ENCODE measurements around the gene PRKCA. TPM values are rescaled to one million over a fixed set of nuclear protein-coding genes. Genes with fewer than 3 reads are reported as not detected.

Gene PRKCA
- total RNA-seq, 1 experiment from 2014 or later, result 29.5 TPM

DNA sequence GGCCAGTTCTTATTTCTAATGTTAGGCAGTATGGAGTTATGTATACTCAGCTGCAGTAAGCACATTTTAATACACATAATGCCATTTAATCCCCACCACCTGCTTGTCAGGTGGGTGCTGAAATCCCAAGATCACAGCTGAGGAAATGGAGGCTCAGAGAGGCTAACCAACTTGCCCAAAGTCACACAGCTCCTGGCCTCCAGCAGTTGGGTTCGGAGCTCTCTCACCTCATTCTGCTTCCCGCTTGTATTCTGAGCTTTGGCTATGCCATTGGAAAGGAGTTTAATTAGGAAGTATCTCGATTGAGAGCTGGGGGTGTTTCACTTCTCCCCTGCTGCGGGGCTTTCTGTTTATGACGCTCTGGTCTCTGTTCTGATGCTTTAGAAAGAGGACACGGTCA lies 459.9 kb downstream of the PRKCA start (continued):
- TF ChIP-seq E2F1 (CRISPR knock-in tag; IDR thresholded peaks at IDR 0.05) (no peak), TCF7 (CRISPR knock-in tag; IDR thresholded peaks at IDR 0.05; ENCODE audit: low read depth) (no peak), ATF6 (CRISPR knock-in tag; IDR thresholded peaks at IDR 0.05) (no peak), AFF4 (CRISPR knock-in tag; IDR thresholded peaks at IDR 0.05; ENCODE audit: borderline replicate concordance) (no peak), PRDM15 (CRISPR knock-in tag; IDR thresholded peaks at IDR 0.05) (no peak), TEAD1 (CRISPR knock-in tag; IDR thresholded peaks at IDR 0.05) (no peak)
- TF ChIP-seq, protein P1, sequence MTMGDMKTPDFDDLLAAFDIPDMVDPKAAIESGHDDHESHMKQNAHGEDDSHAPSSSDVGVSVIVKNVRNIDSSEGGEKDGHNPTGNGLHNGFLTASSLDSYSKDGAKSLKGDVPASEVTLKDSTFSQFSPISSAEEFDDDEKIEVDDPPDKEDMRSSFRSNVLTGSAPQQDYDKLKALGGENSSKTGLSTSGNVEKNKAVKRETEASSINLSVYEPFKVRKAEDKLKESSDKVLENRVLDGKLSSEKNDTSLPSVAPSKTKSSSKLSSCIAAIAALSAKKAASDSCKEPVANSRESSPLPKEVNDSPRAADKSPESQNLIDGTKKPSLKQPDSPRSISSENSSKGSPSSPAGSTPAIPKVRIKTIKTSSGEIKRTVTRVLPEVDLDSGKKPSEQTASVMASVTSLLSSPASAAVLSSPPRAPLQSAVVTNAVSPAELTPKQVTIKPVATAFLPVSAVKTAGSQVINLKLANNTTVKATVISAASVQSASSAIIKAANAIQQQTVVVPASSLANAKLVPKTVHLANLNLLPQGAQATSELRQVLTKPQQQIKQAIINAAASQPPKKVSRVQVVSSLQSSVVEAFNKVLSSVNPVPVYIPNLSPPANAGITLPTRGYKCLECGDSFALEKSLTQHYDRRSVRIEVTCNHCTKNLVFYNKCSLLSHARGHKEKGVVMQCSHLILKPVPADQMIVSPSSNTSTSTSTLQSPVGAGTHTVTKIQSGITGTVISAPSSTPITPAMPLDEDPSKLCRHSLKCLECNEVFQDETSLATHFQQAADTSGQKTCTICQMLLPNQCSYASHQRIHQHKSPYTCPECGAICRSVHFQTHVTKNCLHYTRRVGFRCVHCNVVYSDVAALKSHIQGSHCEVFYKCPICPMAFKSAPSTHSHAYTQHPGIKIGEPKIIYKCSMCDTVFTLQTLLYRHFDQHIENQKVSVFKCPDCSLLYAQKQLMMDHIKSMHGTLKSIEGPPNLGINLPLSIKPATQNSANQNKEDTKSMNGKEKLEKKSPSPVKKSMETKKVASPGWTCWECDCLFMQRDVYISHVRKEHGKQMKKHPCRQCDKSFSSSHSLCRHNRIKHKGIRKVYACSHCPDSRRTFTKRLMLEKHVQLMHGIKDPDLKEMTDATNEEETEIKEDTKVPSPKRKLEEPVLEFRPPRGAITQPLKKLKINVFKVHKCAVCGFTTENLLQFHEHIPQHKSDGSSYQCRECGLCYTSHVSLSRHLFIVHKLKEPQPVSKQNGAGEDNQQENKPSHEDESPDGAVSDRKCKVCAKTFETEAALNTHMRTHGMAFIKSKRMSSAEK (CRISPR knock-in tag; IDR thresholded peaks at IDR 0.05; ENCODE audit: borderline replicate concordance), result no peak

DNA sequence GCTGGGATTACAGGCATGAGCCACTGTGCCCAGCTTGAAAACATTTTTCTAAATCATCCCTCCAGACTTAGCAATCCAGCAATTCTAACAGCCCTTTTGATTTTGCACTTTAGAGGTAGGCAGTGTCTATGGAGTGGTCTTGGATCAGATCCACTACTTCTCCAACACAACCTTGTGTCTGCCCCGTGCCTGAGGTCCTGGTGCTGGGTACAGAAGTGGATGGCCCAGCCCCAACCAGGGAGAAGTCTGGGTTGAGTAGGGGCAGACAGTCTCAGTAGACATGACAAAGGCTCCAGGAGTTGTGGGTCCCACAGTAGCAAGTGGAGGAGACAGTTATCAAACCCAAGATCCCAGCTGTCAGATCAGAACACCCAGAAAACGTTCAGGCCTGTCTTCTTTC lies 460.6 kb downstream of the PRKCA start:
- no peak for ATAC-seq
- Mint-ChIP-seq H3K36me3 (no peaks in the 10 kb centered on the region), H3K4me3 (no peak overlapping the region), H3K4me1 (peaks cover 9% of the 10 kb centered on the region), H3K9me3 (peaks cover 8% of the 10 kb centered on the region), H3K27ac (peak overlapping the region; percentile 60; the same call in 1 of the 2 replicates), H3K27me3 (ENCODE audit: low read depth) (no peaks in the 10 kb centered on the region)
- CTCF ChIA-PET, result interaction anchor here (0.6 kb wide), 1 partner anchor 12 kb away, joined by 3 read pairs; no protein-coding TSS in a partner anchor
- POLR2A ChIA-PET, result no interaction called here
- DNase-seq (ENCODE audit: low spot score), result no peak
- TF ChIP-seq ELF4 (CRISPR knock-in tag; IDR thresholded peaks at IDR 0.05; ENCODE audit: low read depth) (no peak), ZNF263 (CRISPR knock-in tag; IDR thresholded peaks at IDR 0.05; ENCODE audit: low read depth) (no peak), ZBTB21 (CRISPR knock-in tag; IDR thresholded peaks at IDR 0.05; ENCODE audit: borderline replicate concordance) (no peak), ZNF232 (CRISPR knock-in tag; IDR thresholded peaks at IDR 0.05) (no peak), ZNF317 (CRISPR knock-in tag; IDR thresholded peaks at IDR 0.05; ENCODE audit: borderline replicate concordance, low read depth) (no peak), MYBL2 (CRISPR knock-in tag; IDR thresholded peaks at IDR 0.05) (no peak)

Data from WTC11 (cell line).